ENCODE results near the gene POLR2I.
"Not testable (repeated sequence)": the region's sequence is repeated elsewhere in the genome, so short reads cannot be mapped to it uniquely, and the experiment has no call there.

Gene POLR2I

DNA sequence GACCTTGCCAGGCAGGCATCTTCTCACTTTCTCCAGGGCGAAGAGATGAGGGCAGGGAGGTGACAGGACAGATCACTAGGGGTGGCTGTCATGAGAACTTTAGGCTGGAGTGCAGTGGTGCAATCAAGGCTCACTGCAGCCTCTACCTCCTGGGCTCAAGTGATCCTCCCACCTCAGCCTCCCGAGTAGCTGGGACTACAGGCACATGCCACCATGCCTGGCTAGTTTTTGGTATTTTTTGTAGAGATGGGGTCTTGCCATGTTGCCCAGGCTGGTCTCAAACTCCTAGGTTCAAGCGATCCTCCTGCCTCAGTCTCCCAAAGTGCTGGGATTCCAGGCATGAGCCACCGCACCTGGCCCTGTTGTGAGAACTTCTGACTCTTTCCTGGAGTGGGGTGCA, 20.2 kb upstream of the POLR2I start:
- DNase-seq (ENCODE audit: low read depth in 1 of 2, low spot score in 1 of 2) = not testable (repeated sequence)

DNA sequence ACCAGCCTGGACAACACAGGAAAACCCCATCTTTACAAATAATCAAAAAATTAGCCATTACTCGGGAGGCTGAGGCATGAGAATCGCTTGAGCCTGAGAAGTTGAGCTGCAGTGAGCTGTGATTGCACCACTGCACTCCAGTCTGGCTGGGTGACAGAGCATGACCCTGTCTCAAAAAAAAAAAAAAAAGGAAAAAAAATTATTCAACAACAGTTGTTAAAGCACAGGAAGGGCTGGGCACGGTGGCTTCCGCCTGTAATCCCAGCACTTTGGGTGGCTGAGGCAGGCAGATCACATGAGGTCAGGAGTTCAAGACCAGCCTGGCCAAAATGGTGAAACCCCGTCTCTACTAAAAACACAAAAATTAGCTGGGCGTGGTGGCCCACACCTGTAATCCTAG, 16.5 kb upstream of the POLR2I start:
- DNase-seq (ENCODE audit: low read depth in 1 of 2, low spot score in 1 of 2) = not testable (repeated sequence)

DNA sequence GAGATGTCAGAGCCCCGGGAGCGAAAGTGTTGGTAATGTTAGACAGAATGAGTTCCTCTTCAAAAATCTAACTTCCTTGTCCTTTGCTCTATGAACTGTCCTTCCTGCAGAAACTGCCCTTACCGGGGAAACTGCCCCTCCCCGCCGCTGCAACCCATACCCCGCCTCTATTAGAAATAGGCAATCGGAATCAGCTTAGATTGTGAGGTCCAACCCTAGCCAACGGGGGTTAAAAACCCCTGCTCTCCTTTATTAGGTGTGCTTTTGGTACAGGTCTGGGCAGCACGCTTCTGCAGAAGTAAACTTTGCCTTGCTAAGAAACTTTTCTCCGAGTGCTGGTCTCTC, 13.7 kb upstream of the POLR2I start:
- no peak for DNase-seq (ENCODE audit: low read depth in 1 of 2, low spot score in 1 of 2)

DNA sequence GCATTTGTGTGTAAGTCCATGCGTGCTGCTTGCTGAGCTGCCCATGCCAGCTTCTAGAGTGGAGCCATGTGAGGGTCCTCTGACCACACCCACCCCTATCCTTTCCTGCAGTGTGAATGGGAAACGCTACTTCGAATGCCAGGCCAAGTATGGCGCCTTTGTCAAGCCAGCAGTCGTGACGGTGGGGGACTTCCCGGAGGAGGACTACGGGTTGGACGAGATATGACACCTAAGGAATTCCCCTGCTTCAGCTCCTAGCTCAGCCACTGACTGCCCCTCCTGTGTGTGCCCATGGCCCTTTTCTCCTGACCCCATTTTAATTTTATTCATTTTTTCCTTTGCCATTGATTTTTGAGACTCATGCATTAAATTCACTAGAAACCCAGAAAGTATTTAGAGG, 10.9 kb upstream of the POLR2I start:
- no peak for DNase-seq (ENCODE audit: low read depth in 1 of 2, low spot score in 1 of 2)

DNA sequence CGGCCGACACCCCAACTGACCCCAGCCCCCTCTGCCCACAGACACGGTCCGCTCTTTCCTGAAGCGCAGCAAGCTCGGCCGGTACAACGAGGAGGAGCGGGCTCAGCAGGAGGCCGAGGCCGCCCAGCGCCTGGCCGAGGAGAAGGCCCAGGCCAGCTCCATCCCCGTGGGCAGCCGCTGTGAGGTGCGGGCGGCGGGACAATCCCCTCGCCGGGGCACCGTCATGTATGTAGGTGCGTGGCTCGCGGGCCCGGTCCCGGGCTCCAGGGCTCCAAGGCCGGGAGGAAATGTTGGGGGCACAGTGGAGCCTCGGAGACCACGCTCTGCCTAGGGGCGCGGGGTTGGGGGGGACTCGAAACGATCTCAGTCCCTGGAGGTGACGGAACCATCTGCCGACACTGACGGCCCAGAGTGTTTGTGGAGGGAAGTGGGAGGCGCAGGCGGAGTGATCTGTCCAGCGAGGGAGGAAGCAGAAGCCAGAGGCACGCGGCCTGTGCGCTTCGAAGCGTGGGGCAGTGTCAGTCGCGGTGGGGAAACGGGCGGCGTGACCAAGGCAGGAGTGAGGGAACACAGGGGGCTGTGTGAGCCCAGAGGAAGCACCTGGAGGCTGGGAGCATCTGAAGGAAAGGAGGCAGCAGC, 6.9 kb upstream of the POLR2I start:
- DNase-seq (ENCODE audit: low read depth in 1 of 2, low spot score in 1 of 2) = no peak

DNA sequence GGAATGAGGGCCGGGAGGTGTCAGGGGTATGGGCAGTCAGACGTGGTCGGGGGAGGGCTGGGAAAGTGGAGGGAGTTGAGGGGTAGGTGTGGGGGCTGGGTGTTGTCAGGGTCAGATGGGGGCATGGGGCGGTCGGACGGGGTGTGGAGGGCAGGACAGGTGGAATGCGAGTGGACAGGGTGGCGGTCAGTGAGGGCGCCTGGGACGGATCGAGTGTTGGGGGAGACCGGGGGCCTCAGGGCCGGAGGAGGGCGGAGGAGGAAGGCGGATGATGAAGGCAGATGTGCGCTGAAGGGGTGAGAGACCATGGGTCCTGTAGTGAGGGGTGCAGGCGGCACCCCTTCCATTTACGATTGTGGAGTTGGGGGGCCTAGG, 6.3 kb upstream of the POLR2I start:
- DNase-seq (ENCODE audit: low read depth in 1 of 2, low spot score in 1 of 2) = no peak

DNA sequence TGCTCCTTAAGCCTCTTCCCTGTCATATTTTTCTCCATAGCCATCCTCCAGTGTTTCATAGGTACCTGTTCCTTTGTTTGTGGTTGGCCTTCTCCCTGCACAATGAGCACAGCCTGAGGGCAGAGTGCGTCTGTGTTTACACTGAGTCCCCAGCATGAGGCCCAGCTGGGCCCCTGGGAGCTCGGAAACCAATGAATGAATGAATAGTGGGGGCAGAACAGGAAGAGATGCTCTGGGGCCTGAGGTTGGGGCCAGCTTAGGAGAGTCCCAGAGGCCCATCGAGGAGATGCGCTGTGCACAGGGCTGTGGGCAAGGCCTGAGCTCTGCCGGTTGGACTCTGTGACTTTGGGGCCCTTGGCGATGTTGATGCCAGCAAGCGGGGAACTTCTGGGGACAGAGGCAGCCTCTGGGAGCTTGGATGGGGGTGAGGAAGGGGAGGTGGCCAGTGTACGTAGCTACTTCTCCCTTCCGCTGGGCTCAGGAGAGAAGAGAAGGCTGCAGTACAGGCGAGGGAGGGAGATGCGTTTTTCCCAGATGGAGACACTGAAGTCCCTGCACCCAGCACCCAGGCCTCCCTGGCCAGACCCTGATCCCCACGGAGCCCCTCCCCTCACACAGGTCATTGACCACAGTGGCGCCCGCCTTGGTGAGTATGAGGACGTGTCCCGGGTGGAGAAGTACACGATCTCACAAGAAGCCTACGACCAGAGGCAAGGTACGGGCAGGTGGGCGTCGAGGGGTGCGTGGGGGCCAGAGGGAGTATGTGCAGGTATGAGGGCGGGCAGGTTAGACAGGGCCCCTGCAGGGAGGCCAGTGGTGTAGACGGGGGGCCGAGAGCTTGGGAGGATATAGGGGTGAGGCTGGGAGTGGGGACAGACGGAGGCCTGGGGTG, 5.7 kb upstream of the POLR2I start:
- no peak for DNase-seq (ENCODE audit: low read depth in 1 of 2, low spot score in 1 of 2)

DNA sequence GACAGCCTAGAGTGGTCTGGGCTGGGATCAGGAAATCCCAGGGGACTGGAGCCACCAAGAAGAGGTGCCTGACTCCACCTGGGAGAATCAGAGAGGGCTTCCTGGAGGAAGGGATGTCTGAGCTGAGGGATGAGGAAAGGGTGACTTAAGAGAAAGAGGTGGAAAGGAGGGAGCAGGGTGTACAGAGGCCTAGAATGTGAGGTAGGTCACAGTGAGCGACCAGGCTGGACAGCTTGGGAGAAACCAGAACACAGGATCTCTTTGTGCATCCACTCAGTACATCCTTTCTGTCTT, 1.6 kb upstream of the POLR2I start:
- no peak for DNase-seq (ENCODE audit: low read depth in 1 of 2, low spot score in 1 of 2)

DNA sequence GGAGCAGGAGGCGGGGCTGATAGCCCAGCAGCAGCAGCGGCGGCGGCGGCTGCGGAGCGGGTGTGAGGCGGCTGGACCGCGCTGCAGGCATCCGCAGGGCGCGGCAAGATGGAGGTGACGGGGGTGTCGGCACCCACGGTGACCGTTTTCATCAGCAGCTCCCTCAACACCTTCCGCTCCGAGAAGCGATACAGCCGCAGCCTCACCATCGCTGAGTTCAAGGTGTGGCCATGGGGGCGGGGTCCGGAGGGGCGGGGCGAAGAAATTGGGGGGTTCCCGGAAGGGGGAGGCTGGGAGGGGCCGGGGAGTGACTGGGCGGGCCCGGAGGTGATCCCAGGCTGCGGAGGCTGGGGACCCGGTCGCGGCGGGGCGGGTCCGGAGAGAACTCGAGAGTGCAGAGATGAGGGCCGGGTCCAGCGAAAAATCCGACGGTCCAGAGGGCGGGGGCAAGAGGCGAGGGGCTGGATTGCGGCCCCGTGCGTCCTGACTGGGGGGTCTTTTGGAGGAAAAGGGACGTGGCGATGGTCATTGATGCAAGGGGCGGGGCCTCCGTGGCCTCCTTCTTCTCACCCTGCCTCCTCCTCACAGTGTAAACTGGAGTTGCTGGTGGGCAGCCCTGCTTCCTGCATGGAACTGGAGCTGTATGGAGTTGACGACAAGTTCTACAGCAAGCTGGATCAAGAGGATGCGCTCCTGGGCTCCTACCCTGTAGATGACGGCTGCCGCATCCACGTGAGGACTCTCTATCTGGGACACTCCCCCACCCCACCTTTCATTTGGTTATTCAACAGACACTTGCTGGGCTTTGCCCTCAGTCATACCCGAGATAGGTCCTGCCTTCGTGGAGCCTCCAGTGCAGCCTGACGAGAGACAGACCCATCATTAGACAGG, 1.0 kb upstream of the POLR2I start, which contains the start of gene TBCB:
TSS of gene TBCB (plus strand) at position 16 of the 891 bp plus-strand sequence. CDS start at position 109, 93 bp downstream.
- DNase-seq (ENCODE audit: low read depth in 1 of 2, low spot score in 1 of 2) = peak; percentile 82 to 83

DNA sequence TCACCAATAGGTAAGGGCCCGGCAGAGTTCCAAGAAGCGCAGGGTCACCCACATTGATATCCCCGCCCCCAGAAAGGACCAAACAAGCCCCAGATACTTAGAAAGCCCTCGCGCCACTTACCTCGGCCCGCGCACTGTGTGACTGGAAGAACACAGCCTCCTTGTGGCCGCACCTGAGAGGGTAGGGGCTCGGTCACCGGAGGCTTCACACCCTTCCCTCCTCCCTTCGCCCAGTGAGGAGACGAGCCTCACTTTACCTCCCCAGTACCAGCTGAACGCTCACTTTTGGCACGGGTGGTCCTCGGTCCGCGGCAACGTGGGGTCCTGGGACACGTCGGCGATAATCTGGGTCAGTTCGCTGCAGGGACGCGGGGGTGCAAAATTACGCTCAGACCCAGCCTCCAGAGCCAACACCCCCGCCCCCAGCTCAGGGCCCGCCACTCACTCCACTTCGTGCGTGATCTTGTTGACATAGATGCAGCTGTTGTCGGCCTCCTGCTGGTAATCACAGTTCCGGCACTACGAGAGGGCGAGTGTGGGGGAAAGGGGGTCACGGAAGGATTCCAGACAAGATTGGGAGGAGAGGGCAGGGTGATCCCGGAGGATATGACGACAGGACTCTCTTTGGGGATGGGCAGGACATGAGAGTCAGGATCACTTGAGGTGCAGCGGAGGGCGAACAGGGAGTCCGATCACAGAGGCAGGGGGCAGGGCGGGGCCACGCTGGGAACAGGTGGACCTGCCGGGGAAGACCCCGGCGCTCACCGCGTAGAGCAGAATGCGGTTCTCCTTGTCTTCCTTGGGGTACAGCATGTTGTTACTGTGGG, 568 bp downstream of the POLR2I start:
- DNase-seq (ENCODE audit: low read depth in 1 of 2, low spot score in 1 of 2) = no peak

DNA sequence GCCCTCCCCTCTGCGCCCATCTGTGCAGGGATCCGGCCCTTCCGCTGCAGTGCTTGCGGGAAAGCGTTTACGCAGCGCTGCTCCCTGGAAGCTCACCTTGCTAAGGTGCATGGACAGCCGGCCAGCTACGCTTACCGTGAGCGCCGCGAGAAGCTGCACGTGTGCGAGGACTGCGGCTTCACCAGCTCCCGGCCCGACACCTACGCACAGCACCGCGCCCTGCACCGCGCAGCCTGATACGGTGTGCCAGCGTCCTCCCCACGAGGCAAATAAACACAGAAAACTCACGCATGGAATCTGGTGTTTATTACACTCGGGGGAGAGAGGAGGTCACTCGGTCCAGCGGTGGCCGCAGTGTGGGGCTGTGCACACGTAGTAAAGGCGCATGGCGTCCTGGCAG, 1.2 kb downstream of the POLR2I start:
- no peak for DNase-seq (ENCODE audit: low read depth in 1 of 2, low spot score in 1 of 2)

DNA sequence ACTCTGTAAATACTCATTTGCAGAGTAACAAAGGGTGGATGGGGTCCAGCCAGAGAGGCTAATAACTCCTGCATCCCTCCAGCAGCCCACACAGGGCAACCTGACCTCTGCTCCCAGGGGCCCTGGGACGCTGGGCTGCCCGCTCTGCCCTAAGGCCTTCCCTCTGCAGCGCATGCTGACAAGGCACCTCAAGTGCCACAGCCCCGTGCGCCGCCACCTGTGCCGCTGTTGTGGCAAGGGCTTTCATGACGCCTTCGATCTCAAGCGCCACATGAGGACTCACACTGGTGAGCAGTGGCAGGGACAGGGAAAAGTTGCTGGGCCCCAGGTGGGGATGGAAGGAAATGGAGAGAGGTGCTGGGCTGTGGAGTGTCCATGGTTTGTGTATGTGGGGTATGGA, 2.0 kb downstream of the POLR2I start:
- DNase-seq (ENCODE audit: low read depth in 1 of 2, low spot score in 1 of 2) = no peak

DNA sequence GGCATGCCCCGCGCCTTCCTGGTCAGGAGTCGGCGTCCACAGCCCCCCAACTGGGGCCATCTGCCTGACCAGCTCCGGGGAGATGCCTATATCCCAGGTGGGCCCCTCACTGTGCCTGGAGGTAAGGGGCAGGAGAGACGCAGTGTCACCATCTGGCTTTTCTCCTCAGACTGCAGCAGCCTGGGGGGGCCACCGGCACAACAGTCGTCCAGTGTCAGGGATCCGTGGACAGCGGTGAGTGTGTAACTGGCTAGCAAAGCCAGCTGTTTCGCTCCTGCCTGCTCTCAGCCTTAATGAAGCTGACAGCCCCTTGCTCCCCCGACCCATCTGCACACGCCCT, 3.5 kb downstream of the POLR2I start:
- no peak for DNase-seq (ENCODE audit: low read depth in 1 of 2, low spot score in 1 of 2)

DNA sequence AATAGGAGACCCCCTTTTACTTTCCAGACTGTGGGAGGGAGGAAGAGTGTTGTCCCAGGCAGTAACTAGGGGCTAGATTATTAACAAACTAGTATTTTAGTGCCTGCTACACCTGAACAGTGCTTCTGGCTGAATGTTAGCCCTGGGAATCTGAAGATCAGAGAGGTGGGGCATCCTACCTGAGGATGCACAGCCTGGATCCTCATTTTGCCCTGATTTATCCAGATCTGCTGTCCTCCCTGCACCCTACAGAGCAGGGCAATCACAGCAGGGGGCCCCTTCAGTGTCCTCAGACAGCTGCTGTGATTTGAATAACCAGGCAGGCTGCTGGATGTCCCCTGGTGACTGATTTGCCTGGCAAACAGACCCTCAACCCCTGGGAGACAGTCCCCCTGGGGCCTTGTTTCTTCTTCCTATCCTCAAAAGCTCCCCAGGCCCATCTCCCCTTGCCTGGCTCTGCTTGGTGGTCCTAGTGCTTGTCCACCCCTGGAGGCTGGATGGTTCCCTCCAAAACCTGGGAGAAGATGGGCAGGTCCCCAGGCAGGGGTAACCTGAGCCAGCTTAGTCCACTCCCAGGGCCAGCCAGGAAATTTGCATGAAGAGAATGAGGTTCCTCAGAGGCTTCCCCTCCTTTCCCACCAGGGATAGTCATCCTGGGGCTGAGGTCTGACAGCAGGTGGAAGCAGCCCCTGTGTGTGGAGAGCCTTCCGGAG, 4.0 kb downstream of the POLR2I start, which contains the start of gene OVOL3:
TSS of gene OVOL3 (plus strand) at position 657 of the 713 bp plus-strand sequence. CDS start 60 bp downstream, outside the sequence.
- DNase-seq (ENCODE audit: low read depth in 1 of 2, low spot score in 1 of 2) = no peak

DNA sequence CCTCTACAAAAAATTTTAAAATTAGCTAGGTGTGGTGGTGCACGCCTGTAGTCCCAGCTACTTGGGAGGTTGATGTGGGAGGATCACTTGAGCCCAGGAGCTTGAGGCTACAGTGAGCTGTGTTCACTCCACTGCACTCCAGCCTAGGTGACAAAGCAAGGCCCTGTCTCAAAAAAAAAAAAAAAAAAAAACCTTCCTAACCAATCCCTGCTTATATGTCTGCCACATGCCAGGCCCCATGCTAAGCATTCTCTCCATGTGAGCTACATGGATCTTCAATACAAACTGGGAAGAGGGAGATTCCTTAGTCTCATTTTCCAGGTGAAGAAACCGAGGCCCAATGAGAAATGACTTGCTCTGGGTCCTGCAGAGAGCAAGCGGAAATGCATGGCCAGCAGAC, 6.0 kb downstream of the POLR2I start:
- DNase-seq (ENCODE audit: low read depth in 1 of 2, low spot score in 1 of 2) = no peak

DNA sequence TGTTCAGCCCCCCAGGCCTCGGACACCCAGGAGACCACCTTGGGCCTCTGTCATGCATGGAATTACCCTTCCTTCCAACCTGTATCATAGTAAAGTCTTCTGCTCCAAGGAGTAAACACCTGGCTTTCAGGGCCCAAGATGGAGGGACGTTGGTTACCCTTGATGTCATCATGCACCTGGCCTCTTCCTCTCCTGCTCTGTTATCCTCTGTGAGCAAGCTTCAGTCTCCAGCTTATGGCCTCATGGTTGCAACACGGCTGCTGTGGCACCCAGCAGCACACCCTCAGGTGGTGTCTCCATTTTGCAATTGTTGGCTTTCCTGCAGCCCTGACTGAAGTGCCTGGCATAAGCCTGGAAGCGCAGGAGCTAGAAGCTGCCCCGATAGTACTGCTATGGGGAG, 7.7 kb downstream of the POLR2I start:
- no peak for DNase-seq (ENCODE audit: low read depth in 1 of 2, low spot score in 1 of 2)

DNA sequence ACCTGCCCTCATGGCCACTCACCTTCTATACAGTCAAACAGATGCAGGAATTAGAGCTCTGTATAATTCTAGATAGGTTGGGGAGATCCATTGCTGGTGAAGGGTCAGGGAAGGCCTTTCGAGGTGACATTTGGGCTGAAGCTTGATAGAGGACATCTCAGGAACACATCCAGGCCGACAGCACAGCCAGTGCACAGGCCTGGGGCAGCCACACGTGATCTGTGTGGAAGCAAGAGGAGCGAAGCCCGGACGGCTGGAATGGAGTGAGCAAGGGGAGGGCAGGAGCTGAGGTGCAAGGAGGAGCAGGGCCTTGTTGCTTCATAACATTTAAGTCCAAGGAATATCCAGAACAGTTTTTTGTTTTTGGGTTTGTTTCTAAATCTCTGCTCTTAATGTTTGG, 8.2 kb downstream of the POLR2I start:
- no peak for DNase-seq (ENCODE audit: low read depth in 1 of 2, low spot score in 1 of 2)

DNA sequence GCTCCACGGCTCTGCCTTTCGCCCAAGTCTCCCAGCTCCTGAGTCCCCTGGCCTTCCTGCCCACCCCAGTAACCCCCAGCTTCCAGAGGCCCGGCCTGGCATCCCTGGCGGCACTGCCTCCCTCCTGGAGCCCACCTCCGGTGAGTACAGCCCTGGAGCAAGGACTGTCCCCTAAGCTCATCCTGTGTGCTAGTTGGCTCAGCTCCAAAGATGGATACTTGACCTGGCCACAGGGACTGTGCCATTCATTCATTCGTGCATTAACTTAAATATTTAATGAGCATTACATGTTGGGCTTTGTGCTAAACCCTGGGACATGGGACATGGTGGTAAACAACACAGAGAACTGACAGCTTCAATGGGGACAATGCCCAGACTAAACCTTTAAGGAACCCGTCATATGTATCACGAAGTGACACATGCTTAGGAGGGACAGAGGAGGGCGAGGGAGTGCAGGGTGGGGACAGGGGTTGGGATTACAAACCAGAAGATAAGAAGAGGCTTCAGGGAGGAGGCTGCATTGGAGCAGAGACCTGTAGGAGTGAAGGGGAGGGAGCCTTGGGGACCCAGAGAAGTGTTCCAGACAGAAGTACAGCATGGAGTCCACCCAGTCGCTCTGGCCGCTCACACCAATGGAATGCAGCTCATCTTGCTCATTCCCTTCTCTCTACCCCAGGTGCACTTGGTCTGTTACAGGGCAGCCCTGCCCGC, 10.7 kb downstream of the POLR2I start:
- DNase-seq (ENCODE audit: low read depth in 1 of 2, low spot score in 1 of 2) = no peak

DNA sequence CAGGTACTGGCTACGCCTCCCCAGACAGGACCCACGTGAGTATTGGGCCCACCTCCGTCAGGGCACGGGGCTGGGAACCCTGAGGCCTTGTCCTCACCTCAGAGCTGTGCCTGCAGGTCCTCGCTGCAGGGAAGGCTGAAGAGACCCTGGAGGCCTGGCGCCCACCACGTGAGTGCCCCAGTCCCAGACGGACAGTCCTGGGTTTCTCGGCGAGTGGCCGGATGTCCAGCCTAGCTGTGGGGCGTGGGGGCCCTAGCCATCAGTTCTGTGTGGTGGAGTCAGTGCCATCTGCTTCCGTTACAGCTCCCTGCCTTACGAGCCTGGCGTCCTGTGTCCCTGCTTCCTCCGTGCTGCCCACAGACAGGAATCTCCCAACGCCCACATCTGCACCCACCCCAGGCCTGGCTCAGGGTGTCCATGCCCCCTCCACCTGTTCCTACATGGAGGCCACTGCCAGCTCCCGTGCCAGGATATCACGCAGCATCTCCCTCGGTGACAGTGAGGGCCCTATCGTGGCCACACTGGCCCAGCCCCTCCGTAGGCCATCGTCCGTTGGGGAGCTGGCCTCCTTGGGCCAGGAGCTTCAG, 11.5 kb downstream of the POLR2I start:
- DNase-seq (ENCODE audit: low read depth in 1 of 2, low spot score in 1 of 2) = no peak
